H9 (cell line): ENCODE measurements around the gene DNAH8. TPM values are rescaled to one million over a fixed set of nuclear protein-coding genes. Genes with fewer than 3 reads are reported as not detected.

Experiments
- DNase-seq: peaks from one replicate; pipeline ENCODE4 v3.0.0-alpha.2; 2017
- H2AFZ ChIP-seq: one replicate; pipeline ENCODE4 v1.6.1; 2013; ENCODE audit warnings: mild to moderate bottlenecking, low read length, control low read depth, moderate library complexity
- H2AK5ac ChIP-seq: 2 replicates; pipeline ENCODE4 v1.6.1; 2013; ENCODE audit warnings: low read length, control low read depth, mixed read lengths; ENCODE audit not compliant: insufficient read length
- H2BK120ac ChIP-seq: one replicate; pipeline ENCODE4 v1.6.1; 2013; ENCODE audit warnings: low read depth, mild to moderate bottlenecking, low read length, control low read depth, inconsistent platforms; ENCODE audit not compliant: poor library complexity, severe bottlenecking
- H2BK12ac ChIP-seq: 2 replicates; pipeline ENCODE4 v1.6.1; 2013; ENCODE audit warnings: low read length, control low read depth, mixed read lengths, low read depth; ENCODE audit not compliant: insufficient read length
- H2BK15ac ChIP-seq: 2 replicates; pipeline ENCODE4 v1.6.1; 2013; ENCODE audit warnings: low read depth, low read length, control low read depth
- H2BK20ac ChIP-seq: one replicate; pipeline ENCODE4 v1.6.1; 2013; ENCODE audit warnings: low read depth, mild to moderate bottlenecking, low read length, control low read depth, inconsistent platforms; ENCODE audit not compliant: poor library complexity, severe bottlenecking
- H2BK5ac ChIP-seq: 2 replicates; pipeline ENCODE4 v1.6.1; 2013; ENCODE audit warnings: low read length, control low read depth, mixed read lengths; ENCODE audit not compliant: insufficient read length
- H3K14ac ChIP-seq: 2 replicates; pipeline ENCODE4 v1.6.1; 2013; ENCODE audit warnings: low read length, control low read depth; ENCODE audit not compliant: insufficient read depth
- H3K18ac ChIP-seq: 2 replicates; pipeline ENCODE4 v1.6.1; 2013; ENCODE audit warnings: low read depth, mild to moderate bottlenecking, mixed read lengths, low read length, control low read depth; ENCODE audit not compliant: insufficient read length
- H3K23ac ChIP-seq: 2 replicates; pipeline ENCODE4 v1.6.1; 2013; ENCODE audit warnings: low read length, control low read depth, mixed read lengths, low read depth; ENCODE audit not compliant: insufficient read length
- H3K23me2 ChIP-seq: 2 replicates; pipeline ENCODE4 v1.6.1; 2013; ENCODE audit warnings: low read depth, mild to moderate bottlenecking, mixed read lengths, low read length, control low read depth; ENCODE audit not compliant: insufficient read length, poor library complexity, severe bottlenecking
- H3K27ac ChIP-seq: 2 replicates; pipeline ENCODE4 v1.5.1; 2013; ENCODE audit warnings: low read length, control low read depth, mixed read lengths, low read depth; ENCODE audit not compliant: insufficient read length
- H3K27me3 ChIP-seq: 2 replicates; pipeline ENCODE4 v1.6.1; 2013; ENCODE audit warnings: low read length, control low read depth, inconsistent platforms; ENCODE audit not compliant: insufficient read depth
- H3K4ac ChIP-seq: 2 replicates; pipeline ENCODE4 v1.6.1; 2013; ENCODE audit warnings: low read depth, mild to moderate bottlenecking, control low read depth, inconsistent platforms, low read length, moderate library complexity
- H3K4me1 ChIP-seq: 2 replicates; pipeline ENCODE4 v1.6.1; 2013; ENCODE audit warnings: low read length, control low read depth, inconsistent platforms; ENCODE audit not compliant: insufficient read depth
- H3K4me2 ChIP-seq: 2 replicates; pipeline ENCODE4 v1.6.1; 2013; ENCODE audit warnings: low read length, control low read depth, mixed read lengths; ENCODE audit not compliant: insufficient read length, insufficient read depth
- H3K56ac ChIP-seq: 2 replicates; pipeline ENCODE4 v1.6.1; 2013; ENCODE audit warnings: low read depth, mild to moderate bottlenecking, mixed read lengths, low read length, control low read depth; ENCODE audit not compliant: insufficient read length
- H3K79me1 ChIP-seq: 2 replicates; pipeline ENCODE4 v1.6.1; 2013; ENCODE audit warnings: low read depth, mild to moderate bottlenecking, moderate library complexity, low read length, control low read depth, inconsistent platforms; ENCODE audit not compliant: insufficient read depth, poor library complexity, severe bottlenecking
- H3K79me2 ChIP-seq: 2 replicates; pipeline ENCODE4 v1.6.1; 2013; ENCODE audit warnings: low read length, control low read depth, inconsistent platforms; ENCODE audit not compliant: insufficient read depth
- H3K9ac ChIP-seq: 2 replicates; pipeline ENCODE4 v1.6.1; 2013; ENCODE audit warnings: low read length, control low read depth, mixed read lengths; ENCODE audit not compliant: insufficient read length; ENCODE audit errors: extremely low read depth
- H3K9me3 ChIP-seq: one replicate; pipeline ENCODE4 v1.6.1; 2013; ENCODE audit warnings: low read depth, low read length, inconsistent platforms; ENCODE audit not compliant: control insufficient read depth
- H3T11ph ChIP-seq: one replicate; pipeline ENCODE4 v1.6.1; 2013; ENCODE audit warnings: mild to moderate bottlenecking, low read length, control low read depth, inconsistent platforms
- H4K20me1 ChIP-seq: one replicate; pipeline ENCODE4 v1.6.1; 2013; ENCODE audit not compliant: control insufficient read depth, insufficient read length, insufficient read depth
- H4K5ac ChIP-seq: 2 replicates; pipeline ENCODE4 v1.6.1; 2013; ENCODE audit warnings: low read depth, mild to moderate bottlenecking, mixed read lengths, low read length, control low read depth; ENCODE audit not compliant: insufficient read length
- H4K8ac ChIP-seq: replicated peaks from 2 replicates; pipeline ENCODE4 v1.6.1; 2013; ENCODE audit warnings: low read length, control low read depth, mixed read lengths, low read depth; ENCODE audit not compliant: insufficient read length
- H4K91ac ChIP-seq: 2 replicates; pipeline ENCODE4 v1.6.1; 2013; ENCODE audit warnings: low read depth, mild to moderate bottlenecking, moderate library complexity, mixed read lengths, low read length, control low read depth; ENCODE audit not compliant: insufficient read length
- H3K27ac Mint-ChIP-seq, 3 experiments: 2 replicates in 2 of 3; 3 replicates in 1 of 3; pipeline ENCODE4 v1.8.0; 2020 to 2021; ENCODE audit warnings: mixed read lengths in 3 of 3, mild to moderate bottlenecking in 1 of 3, moderate library complexity in 1 of 3
- H3K27me3 Mint-ChIP-seq: 2 replicates; pipeline ENCODE4 v1.8.0; 2021; ENCODE audit warnings: low read depth, mild to moderate bottlenecking, moderate library complexity, mixed read lengths
- H3K36me3 Mint-ChIP-seq, 3 experiments: 2 replicates in 2 of 3; 3 replicates in 1 of 3; pipeline ENCODE4 v1.8.0; 2020 to 2021; ENCODE audit warnings: low read depth in 3 of 3, mixed read lengths in 3 of 3; ENCODE audit not compliant: insufficient read depth in 1 of 3
- H3K4me1 Mint-ChIP-seq, 2 experiments: 2 replicates each; pipeline ENCODE4 v1.8.0; 2020; ENCODE audit warnings: mixed read lengths in 2 of 2
- H3K4me3 Mint-ChIP-seq, 2 experiments: 2 replicates in 1 of 2; 3 replicates in 1 of 2; pipeline ENCODE4 v1.8.0; 2020 to 2021; ENCODE audit warnings: mild to moderate bottlenecking in 2 of 2, mixed read lengths in 2 of 2, moderate library complexity in 1 of 2
- H3K9me3 Mint-ChIP-seq, 2 experiments: 2 replicates in 1 of 2; 3 replicates in 1 of 2; pipeline ENCODE4 v1.8.0; 2020; ENCODE audit warnings: mild to moderate bottlenecking in 2 of 2, mixed read lengths in 2 of 2, moderate library complexity in 1 of 2
- WGBS: extraction: QIAGEN DNeasy Blood & Tissue Kit; methylation state at CpG from one replicate; pipeline ENCODE4 v1.1.7; 2013; ENCODE audit warnings: missing lambda C conversion rate, low lambda C conversion rate, mixed read lengths; ENCODE audit not compliant: insufficient read length; ENCODE audit errors: extremely low coverage; 5-methylcytosine and 5-hydroxymethylcytosine counted together
- total RNA-seq: library from RNA; stranded (reverse); gene quantifications from 2 replicates; pipeline ENCODE4 v1.2.1, GENCODE V29; 2021
- TF ChIP-seq, protein P1 (sequence below): fragments of 200-600 bp; sonication (generic); conservative IDR thresholded peaks from 3 replicates; pipeline ENCODE4 v1.8.0; 2021; ENCODE audit warnings: antibody characterized with exemption, mild to moderate bottlenecking

Gene DNAH8
- total RNA-seq, 1 experiment from 2014 or later = not detected

DNA sequence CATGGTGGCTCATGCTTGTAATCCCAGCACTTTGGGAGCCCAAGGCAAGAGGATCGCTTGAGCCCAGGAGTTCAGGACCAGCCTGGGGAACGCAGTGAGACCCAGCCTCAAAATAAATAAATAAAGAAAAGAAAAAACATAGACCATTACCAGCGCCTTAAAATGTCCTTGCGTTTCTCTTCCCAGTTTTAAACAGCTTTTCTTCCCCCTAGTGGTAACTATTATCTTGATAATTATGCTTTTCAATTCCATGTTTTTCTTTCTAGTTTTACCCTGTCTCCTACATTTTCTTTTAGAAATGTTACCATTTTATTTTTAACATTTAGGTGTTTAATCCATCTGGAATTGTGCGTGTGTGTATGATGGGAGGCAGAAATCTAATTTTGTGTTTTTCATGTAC lies 24.4 kb downstream of the DNAH8 start:
- Histone ChIP-seq H2BK20ac (no peak overlapping the region), H3K27me3 (no peaks in the 10 kb centered on the region), H3K79me2 (no peaks in the 10 kb centered on the region), H3K4me1 (no peaks in the 10 kb centered on the region), H3K23ac (no peak overlapping the region), H4K8ac (no peak overlapping the region), H3K79me1 (no peaks in the 10 kb centered on the region), H2BK15ac (no peak overlapping the region), H3K56ac (no peak overlapping the region), H2BK5ac (no peak overlapping the region), H2AK5ac (no peak overlapping the region), H2AFZ (no peak overlapping the region), H2BK120ac (no peak overlapping the region), H2BK12ac (no peak overlapping the region), H3K14ac (no peak overlapping the region), H3K27ac (no peak overlapping the region), H3K4me2 (no peak overlapping the region), H3K4ac (no peak overlapping the region), H4K5ac (no peak overlapping the region), H3K9ac (no peak overlapping the region), H3K23me2 (no peaks in the 10 kb centered on the region), H3K9me3 (no peaks in the 10 kb centered on the region), H4K20me1 (no peaks in the 10 kb centered on the region), H3K18ac (no peak overlapping the region), H3T11ph (no peak overlapping the region), H4K91ac (no peak overlapping the region)
- Mint-ChIP-seq H3K36me3 (peaks cover 0 to 9% (median 0%) of the 10 kb centered on the region in 3 experiments; a peak in 2 of 7 replicates), H3K9me3 (peaks cover 3 to 8% of the 10 kb centered on the region in 2 experiments; a peak in 4 of 5 replicates), H3K4me3 (no peak overlapping the region), H3K4me1 (0 out of 4 replicates have a peak, but pooled peaks cover 0 to 3% of the 10 kb centered on the region in 2 experiments), H3K27me3 (peaks cover 13% of the 10 kb centered on the region), H3K27ac (peak overlapping the region in 1 of 3 experiments; percentile 76; a peak in 1 of 7 replicates)
- TF ChIP-seq, protein P1, sequence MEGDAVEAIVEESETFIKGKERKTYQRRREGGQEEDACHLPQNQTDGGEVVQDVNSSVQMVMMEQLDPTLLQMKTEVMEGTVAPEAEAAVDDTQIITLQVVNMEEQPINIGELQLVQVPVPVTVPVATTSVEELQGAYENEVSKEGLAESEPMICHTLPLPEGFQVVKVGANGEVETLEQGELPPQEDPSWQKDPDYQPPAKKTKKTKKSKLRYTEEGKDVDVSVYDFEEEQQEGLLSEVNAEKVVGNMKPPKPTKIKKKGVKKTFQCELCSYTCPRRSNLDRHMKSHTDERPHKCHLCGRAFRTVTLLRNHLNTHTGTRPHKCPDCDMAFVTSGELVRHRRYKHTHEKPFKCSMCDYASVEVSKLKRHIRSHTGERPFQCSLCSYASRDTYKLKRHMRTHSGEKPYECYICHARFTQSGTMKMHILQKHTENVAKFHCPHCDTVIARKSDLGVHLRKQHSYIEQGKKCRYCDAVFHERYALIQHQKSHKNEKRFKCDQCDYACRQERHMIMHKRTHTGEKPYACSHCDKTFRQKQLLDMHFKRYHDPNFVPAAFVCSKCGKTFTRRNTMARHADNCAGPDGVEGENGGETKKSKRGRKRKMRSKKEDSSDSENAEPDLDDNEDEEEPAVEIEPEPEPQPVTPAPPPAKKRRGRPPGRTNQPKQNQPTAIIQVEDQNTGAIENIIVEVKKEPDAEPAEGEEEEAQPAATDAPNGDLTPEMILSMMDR = peak; percentile 57
- DNase-seq = no peak
- no CpG with 5 or more reads among the region's 5 CpGs for WGBS
